ENCODE measurements around the gene ELAVL1. TPM values are rescaled to one million over a fixed set of nuclear protein-coding genes. Genes with fewer than 3 reads are reported as not detected.
A peak's percentile ranks its signal among the peaks of the same experiment; 100 is the strongest.

Gene ELAVL1
- total RNA-seq, 6 experiments from 2014 or later = 25.3 to 33.6 (median 30.3) TPM

DNA sequence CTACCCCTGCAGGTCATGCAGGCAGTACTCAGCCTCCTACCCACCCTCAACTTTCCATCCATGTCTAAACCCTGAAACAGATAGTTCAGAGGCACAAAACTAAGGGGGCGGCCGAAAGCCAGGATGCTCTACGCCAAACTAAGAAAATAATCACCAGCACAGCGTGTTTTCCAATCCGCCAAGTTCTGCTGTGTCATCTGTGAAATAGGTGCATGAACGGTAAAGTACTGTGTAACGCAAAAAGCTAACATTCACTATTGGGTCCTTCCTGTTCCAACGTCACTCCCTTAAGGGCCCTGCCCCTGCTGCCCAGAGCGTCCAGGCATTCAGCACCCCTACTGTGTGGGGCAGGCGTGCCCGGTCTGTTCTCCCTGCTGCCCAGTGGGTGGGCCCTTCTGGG, 49.7 kb downstream of the ELAVL1 start:
- DNase-seq (no peak), ATAC-seq (no peak)
- intact Hi-C loops (cut with DNase I) = loop anchor here in 1 of 2 donors (10.0 kb wide), 1 partner anchor 299 kb away; no protein-coding TSS in a partner anchor
- Histone ChIP-seq H3K4me1 (peaks cover 0 to 7% (median 0%) of the 10 kb centered on the region in 4 donors), H3K36me3 (peaks cover 0 to 8% (median 0%) of the 10 kb centered on the region in 4 donors), H3K9me3 (no peaks in the 10 kb centered on the region), H3K27me3 (no peaks in the 10 kb centered on the region), H3K27ac (no peak overlapping the region), H3K4me3 (no peak overlapping the region)
- TF ChIP-seq, protein P1, sequence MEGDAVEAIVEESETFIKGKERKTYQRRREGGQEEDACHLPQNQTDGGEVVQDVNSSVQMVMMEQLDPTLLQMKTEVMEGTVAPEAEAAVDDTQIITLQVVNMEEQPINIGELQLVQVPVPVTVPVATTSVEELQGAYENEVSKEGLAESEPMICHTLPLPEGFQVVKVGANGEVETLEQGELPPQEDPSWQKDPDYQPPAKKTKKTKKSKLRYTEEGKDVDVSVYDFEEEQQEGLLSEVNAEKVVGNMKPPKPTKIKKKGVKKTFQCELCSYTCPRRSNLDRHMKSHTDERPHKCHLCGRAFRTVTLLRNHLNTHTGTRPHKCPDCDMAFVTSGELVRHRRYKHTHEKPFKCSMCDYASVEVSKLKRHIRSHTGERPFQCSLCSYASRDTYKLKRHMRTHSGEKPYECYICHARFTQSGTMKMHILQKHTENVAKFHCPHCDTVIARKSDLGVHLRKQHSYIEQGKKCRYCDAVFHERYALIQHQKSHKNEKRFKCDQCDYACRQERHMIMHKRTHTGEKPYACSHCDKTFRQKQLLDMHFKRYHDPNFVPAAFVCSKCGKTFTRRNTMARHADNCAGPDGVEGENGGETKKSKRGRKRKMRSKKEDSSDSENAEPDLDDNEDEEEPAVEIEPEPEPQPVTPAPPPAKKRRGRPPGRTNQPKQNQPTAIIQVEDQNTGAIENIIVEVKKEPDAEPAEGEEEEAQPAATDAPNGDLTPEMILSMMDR (IDR thresholded peaks at IDR 0.05) = no peak
- TF ChIP-seq POLR2A (IDR thresholded peaks at IDR 0.05) = no peak
- WGBS (ENCODE audit: insufficient coverage, low coverage, low lambda C conversion rate, missing lambda C conversion rate) = 56% methylated on average over 4 of the region's 11 CpGs

DNA sequence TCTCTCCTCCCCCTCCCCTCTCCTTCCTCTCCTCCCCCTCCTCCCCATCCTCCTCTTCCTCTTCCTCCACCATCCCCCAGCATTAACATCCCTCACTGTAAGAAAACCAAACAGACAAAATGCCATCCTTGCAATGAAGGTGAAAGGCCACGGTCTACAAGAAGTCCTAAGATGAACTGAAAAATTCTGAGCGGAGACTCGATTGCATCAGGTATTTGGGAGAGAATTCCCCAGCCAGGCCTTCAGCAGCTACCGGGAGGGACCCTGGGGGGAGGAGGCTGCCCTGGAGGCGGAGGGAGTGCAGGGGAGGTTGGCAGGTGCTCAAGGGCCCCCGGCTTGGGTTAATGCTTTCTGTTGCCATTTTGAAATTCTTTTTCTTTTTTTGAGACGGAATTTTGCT, 51.9 kb downstream of the ELAVL1 start:
- Histone ChIP-seq H3K27me3 (no peaks in the 10 kb centered on the region), H3K4me3 (no peak overlapping the region), H3K9me3 (no peaks in the 10 kb centered on the region), H3K36me3 (no peaks in the 10 kb centered on the region), H3K4me1 (peaks cover 0 to 7% (median 0%) of the 10 kb centered on the region in 4 donors), H3K27ac (no peak overlapping the region)
- WGBS (ENCODE audit: insufficient coverage, low coverage, low lambda C conversion rate, missing lambda C conversion rate) = 64% methylated on average over 6 of the region's 7 CpGs
- intact Hi-C loops (cut with DNase I) = loop anchor here in 1 of 2 donors (10.0 kb wide), 1 partner anchor 301 kb away; no protein-coding TSS in a partner anchor
- no peak for ATAC-seq
- DNase-seq = no peak
- TF ChIP-seq, protein P1 (IDR thresholded peaks at IDR 0.05) = no peak
- no peak for TF ChIP-seq POLR2A (IDR thresholded peaks at IDR 0.05)

DNA sequence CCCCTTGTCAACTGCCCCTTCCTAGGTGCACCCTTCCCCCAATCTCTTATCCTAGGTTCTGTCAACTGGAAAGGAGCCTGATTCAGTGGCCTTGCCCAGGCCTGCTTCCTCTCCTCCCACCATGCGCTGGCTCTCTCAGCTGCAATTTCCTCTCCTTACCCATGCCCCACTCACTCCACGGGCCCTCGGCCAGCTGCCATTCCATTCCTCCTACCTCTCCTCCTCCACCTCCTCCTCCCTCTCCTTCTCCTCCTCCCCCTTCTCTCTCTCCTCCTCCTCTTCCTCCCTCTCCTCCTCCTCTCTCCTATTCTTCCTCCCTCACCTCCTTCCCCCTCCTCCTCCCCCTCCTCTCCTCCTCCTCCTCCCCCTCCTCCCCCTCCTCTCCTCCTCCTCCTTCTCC, 52.4 kb downstream of the ELAVL1 start:
- ATAC-seq (peak in 1 of 4 donors; percentile 8), DNase-seq (no peak)
- Histone ChIP-seq H3K4me1 (peaks cover 0 to 7% (median 0%) of the 10 kb centered on the region in 4 donors), H3K27ac (no peak overlapping the region), H3K27me3 (no peaks in the 10 kb centered on the region), H3K36me3 (no peaks in the 10 kb centered on the region), H3K9me3 (no peaks in the 10 kb centered on the region), H3K4me3 (no peak overlapping the region)
- 21% methylated on average over 2 of the region's 3 CpGs for WGBS (ENCODE audit: insufficient coverage, low coverage, low lambda C conversion rate, missing lambda C conversion rate)
- TF ChIP-seq POLR2A (IDR thresholded peaks at IDR 0.05) = no peak
- TF ChIP-seq, protein P1 (IDR thresholded peaks at IDR 0.05) = no peak
- intact Hi-C loops (cut with DNase I) = loop anchor here in 1 of 2 donors (10.0 kb wide), 1 partner anchor 302 kb away; no protein-coding TSS in a partner anchor

DNA sequence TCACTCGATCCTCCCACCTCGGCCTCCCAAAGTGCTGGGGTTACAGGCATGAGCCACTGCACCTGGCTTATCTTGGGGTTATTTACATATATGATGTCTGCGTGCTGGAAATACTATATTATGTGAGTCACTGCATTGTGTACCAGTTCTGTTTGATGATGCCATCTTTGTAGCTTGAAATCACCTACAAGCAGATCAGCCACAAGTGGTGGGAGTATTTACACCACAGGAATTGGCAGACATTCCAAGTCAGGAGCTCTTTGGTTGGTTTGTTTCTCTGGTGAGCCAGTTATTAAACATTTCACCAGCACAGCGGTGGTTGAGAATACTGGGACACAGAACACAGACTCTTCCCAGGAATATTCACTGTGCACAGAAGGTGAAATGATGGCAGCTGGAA, 57.5 kb downstream of the ELAVL1 start:
- H3K36me3 ChIP-seq = no peaks in the 10 kb centered on the region
- H3K27ac ChIP-seq = no peak overlapping the region
- no peak for ATAC-seq
- peaks cover 0 to 7% (median 0%) of the 10 kb centered on the region in 4 donors for H3K4me1 ChIP-seq
- intact Hi-C loops (cut with DNase I) = loop anchor here in 1 of 2 donors (10.0 kb wide), 1 partner anchor 307 kb away; no protein-coding TSS in a partner anchor
- TF ChIP-seq POLR2A (IDR thresholded peaks at IDR 0.05) = no peak
- TF ChIP-seq, protein P1 (IDR thresholded peaks at IDR 0.05) = no peak
- DNase-seq = no peak
- WGBS (ENCODE audit: insufficient coverage, low coverage, low lambda C conversion rate, missing lambda C conversion rate) = 97% methylated on average over 4 of the region's 4 CpGs
- H3K27me3 ChIP-seq = no peaks in the 10 kb centered on the region
- no peaks in the 10 kb centered on the region for H3K9me3 ChIP-seq
- H3K4me3 ChIP-seq = no peak overlapping the region

All from right lobe of liver (tissue), 6 donors.